GM18861 (cell line): Measurements from ENCODE around the gene PLXNC1.

Experiments
- ATAC-seq: cut with Tn5 transposase; IDR thresholded peaks from one replicate; pipeline ENCODE4 v1.9.1; 2021; ENCODE audit not compliant: unreplicated experiment

PLXNC1 gene

DNA sequence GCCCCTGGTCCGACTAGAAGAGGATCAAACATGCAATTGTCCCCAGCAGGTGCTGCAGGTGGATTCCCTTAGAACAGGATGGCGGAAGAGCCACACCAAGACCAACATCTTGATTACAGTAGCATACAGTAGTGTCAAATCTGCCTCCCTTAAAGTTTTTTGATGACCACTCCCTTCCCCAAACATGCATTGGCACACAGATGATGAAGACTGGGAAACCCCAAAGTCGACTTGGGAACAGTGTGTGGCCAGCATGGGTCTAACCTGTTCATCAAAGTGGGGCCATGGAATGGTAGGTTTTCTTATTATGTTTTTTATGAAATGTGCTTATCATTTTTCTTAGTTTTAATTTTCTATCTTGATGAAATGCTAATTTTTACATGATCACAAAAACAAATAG, 8.8 kb downstream of the PLXNC1 start:
- no peak for ATAC-seq

- ATAC-seq, result peak; percentile 85
Measured at GRCh38 chr12:94157981-94158411, 9.6 kb downstream of the PLXNC1 start.

- ATAC-seq, result no peak
Measured at GRCh38 chr12:94158666-94159065, 10.3 kb downstream of the PLXNC1 start.

- no peak for ATAC-seq
Measured at GRCh38 chr12:94162108-94162507, 13.7 kb downstream of the PLXNC1 start.

DNA sequence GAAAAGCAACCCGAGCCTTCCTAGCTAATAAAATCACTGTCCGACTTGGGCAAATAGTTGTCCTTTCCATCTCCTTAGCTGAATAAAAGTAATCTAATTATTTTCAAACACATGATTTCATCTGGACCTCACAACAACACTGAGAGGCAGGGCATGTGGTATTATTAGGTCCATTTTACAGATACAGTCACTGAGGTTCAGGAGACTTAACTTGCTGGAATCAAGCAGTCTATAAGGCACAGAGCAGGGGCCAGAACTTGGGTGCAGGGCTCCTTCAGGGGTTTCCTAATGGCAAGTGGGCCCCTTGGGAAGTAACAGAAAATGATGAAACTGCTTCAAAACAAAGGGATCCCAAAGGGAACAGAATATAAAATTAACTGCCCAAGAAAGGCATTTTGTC, 15.5 kb downstream of the PLXNC1 start:
- ATAC-seq, result no peak

DNA sequence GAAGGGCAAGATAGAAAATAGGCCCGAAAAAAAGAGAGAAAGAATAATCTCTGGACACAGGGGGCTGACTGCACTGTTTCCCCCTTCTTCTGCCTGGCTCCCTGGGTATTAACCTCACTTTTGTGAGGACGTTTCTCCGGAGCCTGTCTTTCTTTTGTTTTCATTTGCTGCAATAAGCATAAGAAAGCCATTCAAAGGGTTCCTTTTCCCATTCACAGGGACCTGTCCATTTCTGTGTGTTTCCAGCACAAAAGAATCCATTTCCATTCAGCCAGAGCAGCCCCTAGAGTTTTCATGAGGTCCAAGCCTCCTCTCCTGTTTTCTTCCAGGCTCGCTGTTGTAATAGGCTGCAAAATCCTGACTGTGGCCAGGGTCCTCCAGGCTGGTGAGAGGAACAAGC, 16.8 kb downstream of the PLXNC1 start:
- ATAC-seq, result no peak

DNA sequence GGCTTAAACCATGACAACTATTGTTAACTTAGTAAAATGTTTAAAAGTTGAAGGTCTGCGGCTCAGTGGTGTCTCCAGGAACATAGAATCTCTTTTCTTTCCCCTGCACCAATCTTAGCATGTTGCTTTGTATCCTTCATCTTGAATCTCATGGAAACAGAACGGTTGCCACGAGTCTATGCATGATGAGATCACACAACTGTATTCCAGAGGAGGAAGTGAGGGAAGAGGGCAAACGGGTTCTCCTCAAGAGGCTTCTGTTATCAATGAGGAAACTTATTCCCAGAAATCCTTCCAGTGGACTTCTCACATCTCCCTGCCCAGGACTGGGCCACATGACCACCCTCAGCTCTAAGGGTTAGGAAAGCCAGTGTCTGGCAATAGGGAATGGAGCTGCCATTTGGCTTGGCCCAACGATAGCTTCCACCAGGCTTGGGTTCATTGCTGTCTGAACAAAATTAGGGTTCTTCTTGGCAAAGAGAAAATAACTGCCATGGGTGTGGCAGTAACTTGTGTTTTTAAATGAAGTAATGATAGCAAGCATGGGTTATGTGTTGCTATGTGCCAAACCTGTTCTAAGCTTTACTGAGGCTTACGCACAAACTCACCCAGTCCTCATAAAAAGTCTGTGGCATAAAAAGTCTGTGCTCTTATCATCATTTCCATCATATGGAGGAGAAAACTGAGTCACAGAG, 17.4 kb downstream of the PLXNC1 start:
- ATAC-seq, result no peak

DNA sequence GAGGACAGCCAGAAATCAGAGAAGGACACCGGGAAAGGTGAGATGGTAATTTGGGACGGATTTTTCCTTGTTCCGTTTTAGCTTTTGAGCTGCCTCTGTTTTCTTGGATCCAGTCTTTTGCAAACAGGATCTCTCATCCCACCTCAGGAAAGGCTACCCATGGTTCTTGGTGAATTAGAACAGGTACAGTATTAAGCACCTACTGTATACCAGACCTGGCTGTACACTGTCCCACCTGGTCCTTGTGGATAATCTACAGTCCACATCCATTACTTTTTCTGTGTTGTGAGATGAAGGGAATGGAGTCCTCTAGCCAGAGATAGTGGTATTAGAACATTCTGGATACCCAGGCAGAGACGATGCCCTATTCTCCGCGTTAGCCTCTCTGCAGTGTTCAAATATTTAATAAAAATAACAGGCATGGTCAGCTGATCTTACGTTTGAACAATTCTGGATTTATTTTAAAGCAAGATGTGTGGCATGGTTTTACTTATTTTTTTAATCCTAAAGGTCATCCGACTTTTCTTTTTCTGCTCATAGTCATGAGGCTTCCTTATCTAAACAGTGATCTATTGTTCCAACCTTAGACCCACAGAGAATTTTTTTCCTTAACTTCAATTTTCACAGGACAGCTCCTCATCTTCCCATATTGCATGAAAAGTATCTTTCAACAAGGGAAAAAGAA, 18.8 kb downstream of the PLXNC1 start:
- ATAC-seq, result no peak

DNA sequence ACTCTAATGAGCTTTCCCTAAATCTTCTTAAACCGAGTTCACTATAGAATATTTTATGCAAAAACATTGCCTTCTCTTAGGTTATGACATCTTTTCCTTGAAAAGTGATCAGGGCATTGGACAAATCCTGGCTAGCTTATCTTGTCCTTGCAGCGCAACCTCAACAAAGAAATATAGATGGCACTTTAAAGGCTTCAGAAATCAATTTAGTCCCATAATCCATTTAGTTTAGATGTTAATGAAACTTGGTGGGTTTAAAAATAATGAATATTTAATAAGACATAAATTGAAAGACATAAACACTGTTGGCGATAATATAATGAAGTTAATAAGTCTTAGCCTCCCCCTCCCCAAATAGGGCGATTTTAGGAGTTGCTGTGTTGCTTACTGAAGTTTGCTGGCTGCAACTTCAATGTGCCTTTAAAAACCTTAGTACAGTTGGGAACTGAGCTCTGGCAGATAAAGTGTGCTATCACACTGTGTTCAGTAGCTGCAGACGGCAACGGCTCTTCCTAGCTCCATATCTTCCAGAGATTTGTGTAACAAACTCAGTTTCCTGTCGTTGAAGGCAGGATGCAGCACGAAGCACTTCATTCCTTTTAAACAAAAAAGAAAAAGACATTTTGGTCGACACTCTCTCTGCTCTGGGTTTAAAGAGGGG, 19.5 kb downstream of the PLXNC1 start:
- no peak for ATAC-seq

- no peak for ATAC-seq
Measured at GRCh38 chr12:94169495-94169894, 21.1 kb downstream of the PLXNC1 start.

DNA sequence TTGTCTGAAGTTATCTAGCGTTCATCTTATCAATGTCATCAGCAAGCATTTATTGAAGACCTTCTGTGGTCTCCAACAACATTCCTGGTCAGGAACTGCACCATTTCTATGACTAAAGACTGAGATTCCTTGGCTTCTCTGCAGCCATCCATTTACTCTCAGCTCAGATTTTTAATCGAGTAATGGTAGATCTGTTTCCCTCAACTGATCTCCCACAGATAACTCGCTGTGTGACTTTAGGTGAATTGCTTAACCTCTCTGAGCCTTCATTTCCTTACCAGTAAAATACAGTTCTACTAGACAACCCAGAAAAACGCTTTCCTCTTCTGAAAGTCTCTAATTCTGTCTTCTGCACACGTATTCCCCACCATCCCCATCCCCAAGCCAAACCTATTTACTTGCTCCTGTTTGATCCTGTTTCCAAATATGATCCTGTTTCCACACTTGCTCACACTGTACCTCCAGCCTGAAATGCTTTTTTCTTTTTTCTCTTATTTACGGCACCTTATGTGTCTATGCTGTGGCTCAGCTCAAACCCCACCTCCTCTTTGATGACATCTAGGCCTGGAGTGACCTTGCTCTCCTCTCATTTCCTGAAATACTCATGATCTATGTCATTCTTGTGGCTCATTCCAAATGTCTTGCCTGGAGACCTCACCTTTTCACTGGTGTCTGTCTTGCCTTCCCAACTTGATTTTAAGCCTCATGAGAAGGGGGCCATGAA, 21.8 kb downstream of the PLXNC1 start:
- no peak for ATAC-seq

GRCh38 chr12:94170690-94171594, 22.6 kb downstream of the PLXNC1 start:
- ATAC-seq, result no peak

DNA sequence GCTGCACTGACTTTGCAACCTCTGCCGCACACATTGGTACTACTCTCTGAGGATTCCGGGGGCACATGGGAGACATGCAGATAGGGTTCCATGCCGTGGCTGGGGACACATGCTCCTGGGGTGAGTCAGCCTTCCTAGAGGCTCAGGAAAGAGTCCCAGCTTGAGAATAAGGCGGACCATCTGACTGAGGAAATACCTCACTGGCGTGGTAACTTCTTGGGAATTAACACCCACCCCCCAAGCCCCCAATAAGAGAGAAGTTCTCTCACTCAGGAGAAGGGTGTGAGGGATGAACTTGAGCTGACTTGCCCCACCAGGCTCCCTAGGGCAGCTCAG, 23.2 kb downstream of the PLXNC1 start:
- ATAC-seq, result no peak

- ATAC-seq, result no peak
Measured at GRCh38 chr12:94172031-94172430, 23.7 kb downstream of the PLXNC1 start.

GRCh38 chr12:94172973-94173372, 24.6 kb downstream of the PLXNC1 start:
- no peak for ATAC-seq

DNA sequence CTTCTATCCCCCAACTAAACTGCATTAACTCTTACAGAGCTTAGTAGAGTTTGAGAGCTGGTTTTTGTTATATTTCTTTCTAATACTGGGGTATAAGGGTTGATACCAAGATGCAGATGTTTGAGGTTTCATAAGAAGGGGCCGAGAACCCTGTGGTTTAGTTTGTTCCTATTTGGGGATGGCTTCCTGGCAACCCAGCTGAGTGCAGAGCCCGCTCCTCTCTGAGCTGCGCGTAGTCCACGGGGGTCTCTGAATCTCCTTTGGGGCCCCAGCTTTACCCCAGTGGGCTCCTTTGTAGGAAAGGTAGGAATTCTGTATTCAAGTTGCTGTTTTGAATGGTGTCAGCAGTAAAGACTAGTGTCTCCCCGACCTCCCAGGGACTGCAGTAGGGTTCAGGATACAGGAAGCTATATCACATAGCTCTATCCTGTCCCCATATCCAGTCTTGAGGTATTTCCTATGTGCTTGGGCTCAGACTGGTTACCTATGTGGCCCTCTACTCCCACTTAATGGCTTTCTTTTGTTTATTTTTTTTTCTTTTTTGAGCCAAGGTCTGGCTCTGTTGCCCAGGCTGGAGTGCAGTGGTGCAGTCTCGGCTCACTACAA, 25.4 kb downstream of the PLXNC1 start:
- ATAC-seq, result peak; percentile 38

DNA sequence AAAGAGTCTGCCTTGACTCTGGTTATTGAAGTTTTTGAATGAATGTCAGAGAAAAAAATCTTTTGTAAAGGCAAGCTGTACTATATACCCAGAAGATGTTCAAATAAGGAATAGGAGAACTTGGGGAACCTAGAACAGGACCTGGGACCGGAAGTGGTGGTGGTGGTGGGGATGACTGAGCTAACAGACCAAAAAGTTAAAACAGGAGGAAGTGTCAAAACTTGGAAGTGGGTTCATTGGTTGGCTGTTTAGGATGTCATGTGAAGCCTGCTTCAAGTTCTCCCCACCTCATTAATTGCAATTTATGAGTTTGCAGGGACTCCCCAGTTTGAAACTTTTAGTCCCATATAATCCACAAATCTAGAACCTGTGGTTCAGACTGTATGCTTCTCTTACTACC, 26.2 kb downstream of the PLXNC1 start:
- no peak for ATAC-seq

GRCh38 chr12:94175763-94176668, 27.6 kb downstream of the PLXNC1 start:
- peak; percentile 34 for ATAC-seq

DNA sequence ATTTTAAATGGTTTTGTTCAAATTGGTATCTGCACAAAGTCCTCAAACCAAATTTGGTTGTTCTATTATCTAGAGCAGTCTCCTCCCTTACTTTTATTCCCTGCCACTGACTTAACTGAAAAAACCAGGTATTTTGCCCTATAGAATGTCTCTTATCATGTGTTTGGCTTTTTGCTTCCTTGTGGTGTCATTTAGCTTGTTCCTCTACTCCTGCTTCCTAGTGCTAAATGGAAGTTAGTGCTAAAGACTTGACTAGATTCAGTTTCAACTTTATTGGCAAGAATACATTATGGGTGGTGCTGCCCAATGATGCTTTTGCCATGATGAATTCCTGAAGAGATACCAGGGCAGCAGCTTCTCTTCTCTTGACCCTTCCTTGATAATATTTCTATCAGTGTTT, 29.7 kb downstream of the PLXNC1 start:
- ATAC-seq, result no peak
